KMS-11 (cell line): ENCODE measurements around the gene RPL19.
A peak's percentile ranks its signal among the peaks of the same experiment; 100 is the strongest.

Experiments used
- H2AFZ ChIP-seq: fragments of 200-600 bp; sonication (generic); 2 replicates; pipeline ENCODE4 v1.6.1; 2016; ENCODE audit warnings: antibody characterized with exemption, mixed run types, low read depth
- H3K27ac ChIP-seq: fragments of 200-600 bp; sonication (generic); 2 replicates; pipeline ENCODE4 v1.6.1; 2016; ENCODE audit warnings: mild to moderate bottlenecking, mixed run types
- H3K27me3 ChIP-seq: fragments of 200-600 bp; sonication (generic); 2 replicates; pipeline ENCODE4 v1.6.1; 2017; ENCODE audit warnings: mild to moderate bottlenecking, low read depth, mixed run types, moderate library complexity; ENCODE audit not compliant: insufficient read depth
- H3K36me3 ChIP-seq: fragments of 200-600 bp; sonication (generic); 2 replicates; pipeline ENCODE4 v1.6.1; 2017; ENCODE audit warnings: mild to moderate bottlenecking, mixed run types; ENCODE audit not compliant: insufficient read depth
- H3K4me1 ChIP-seq: fragments of 200-600 bp; sonication (generic); 2 replicates; pipeline ENCODE4 v1.6.1; 2016; ENCODE audit warnings: mild to moderate bottlenecking, low read depth, mixed run types; ENCODE audit not compliant: poor library complexity, severe bottlenecking
- H3K4me2 ChIP-seq: fragments of 200-600 bp; sonication (generic); 2 replicates; pipeline ENCODE4 v1.7.0; 2016; ENCODE audit warnings: mild to moderate bottlenecking, mixed run types
- H3K4me3 ChIP-seq: fragments of 200-600 bp; sonication (generic); IDR thresholded peaks from 2 replicates; pipeline ENCODE4 v1.6.1; 2017; ENCODE audit warnings: low read depth, low read length, mixed read lengths; ENCODE audit not compliant: insufficient read depth
- H3K79me2 ChIP-seq: fragments of 200-600 bp; sonication (generic); 2 replicates; pipeline ENCODE4 v1.6.1; 2016; ENCODE audit warnings: low read depth, mixed run types; ENCODE audit not compliant: insufficient read depth
- H3K9ac ChIP-seq: fragments of 200-600 bp; sonication (generic); 2 replicates; pipeline ENCODE4 v1.6.1; 2016; ENCODE audit warnings: mild to moderate bottlenecking, mixed run types
- H4K20me1 ChIP-seq: fragments of 200-600 bp; sonication (generic); 2 replicates; pipeline ENCODE4 v1.6.1; 2016; ENCODE audit warnings: mild to moderate bottlenecking, mixed run types; ENCODE audit not compliant: insufficient read depth
- CTCF ChIP-seq: fragments of 200-600 bp; sonication (generic); conservative IDR thresholded peaks from 2 replicates; pipeline ENCODE4 v1.6.1; 2017; ENCODE audit warnings: low read depth, mild to moderate bottlenecking, antibody characterized with exemption, low read length, moderate library complexity, mixed read lengths

Gene RPL19

GRCh38 chr17:39199820-39200069 is 338 bp upstream of the RPL19 start:
- Histone ChIP-seq H3K4me2 (peak overlapping the region; percentile 74; the same call in 1 of the 2 replicates), H3K27ac (peak overlapping the region; percentile 80), H4K20me1 (no peaks in the 10 kb centered on the region), H2AFZ (peak overlapping the region; percentile 43; the same call in 1 of the 2 replicates), H3K27me3 (no peaks in the 10 kb centered on the region), H3K4me3 (no peak overlapping the region), H3K79me2 (peaks cover 34% of the 10 kb centered on the region), H3K9ac (peak overlapping the region; percentile 90), H3K36me3 (peaks cover 23% of the 10 kb centered on the region; the same call in 1 of the 2 replicates), H3K4me1 (peaks cover 49% of the 10 kb centered on the region)
- TF ChIP-seq CTCF, result no peak

GRCh38 chr17:39200957-39201510 is 951 bp downstream of the RPL19 start:
- Histone ChIP-seq H4K20me1 (no peaks in the 10 kb centered on the region), H3K4me2 (peak overlapping the region; percentile 74), H3K9ac (peak overlapping the region; percentile 90), H3K4me1 (peaks cover 39% of the 10 kb centered on the region), H3K79me2 (peaks cover 34% of the 10 kb centered on the region), H3K4me3 (no peak overlapping the region), H2AFZ (no peak overlapping the region), H3K36me3 (peaks cover 26% of the 10 kb centered on the region; the same call in 1 of the 2 replicates), H3K27me3 (no peaks in the 10 kb centered on the region), H3K27ac (peak overlapping the region; percentile 80)
- TF ChIP-seq CTCF, result no peak

GRCh38 chr17:39204245-39204644 is 4.2 kb downstream of the RPL19 start:
- peaks cover 30% of the 10 kb centered on the region for H3K79me2 ChIP-seq
- H2AFZ ChIP-seq, result no peak overlapping the region
- no peaks in the 10 kb centered on the region for H3K27me3 ChIP-seq
- peaks cover 40% of the 10 kb centered on the region for H3K4me1 ChIP-seq
- no peak overlapping the region for H3K4me2 ChIP-seq
- TF ChIP-seq CTCF, result no peak
- no peak overlapping the region for H3K9ac ChIP-seq
- no peak overlapping the region for H3K4me3 ChIP-seq
- peaks cover 26% of the 10 kb centered on the region; the same call in 1 of the 2 replicates for H3K36me3 ChIP-seq
- H4K20me1 ChIP-seq, result no peaks in the 10 kb centered on the region
- H3K27ac ChIP-seq, result no peak overlapping the region

GRCh38 chr17:39205112-39205526 is 5.0 kb downstream of the RPL19 start:
- H4K20me1 ChIP-seq, result no peaks in the 10 kb centered on the region

More at GRCh38 chr17:39205112-39205526, 5.0 kb downstream of the RPL19 start:
- no peaks in the 10 kb centered on the region for H3K27me3 ChIP-seq
- H3K4me3 ChIP-seq, result no peak overlapping the region
- no peak overlapping the region for H3K9ac ChIP-seq
- H2AFZ ChIP-seq, result no peak overlapping the region
- peaks cover 41% of the 10 kb centered on the region for H3K4me1 ChIP-seq
- TF ChIP-seq CTCF, result no peak
- peaks cover 29% of the 10 kb centered on the region for H3K79me2 ChIP-seq
- no peak overlapping the region; the same call in 1 of the 2 replicates for H3K27ac ChIP-seq
- H3K4me2 ChIP-seq, result no peak overlapping the region
- H3K36me3 ChIP-seq, result peaks cover 26% of the 10 kb centered on the region; the same call in 1 of the 2 replicates
